Stimulated activated CD8-positive, alpha-beta memory T cell treated with anti-CD3 and anti-CD28 coated beads, Interleukin-12 subunit alpha, Interleukin-12 subunit beta, amount 100 ng/mL, for 24 hours (primary cell): ENCODE results near the gene ZNF823.
"Not testable (repeated sequence)": the region's sequence is repeated elsewhere in the genome, so short reads cannot be mapped to it uniquely, and the experiment has no call there.

Experiments
- DNase-seq: peaks from one replicate; pipeline ENCODE4 v3.0.0-alpha.2; 2020; ENCODE audit errors: extremely low read depth

The ZNF823 gene

DNA sequence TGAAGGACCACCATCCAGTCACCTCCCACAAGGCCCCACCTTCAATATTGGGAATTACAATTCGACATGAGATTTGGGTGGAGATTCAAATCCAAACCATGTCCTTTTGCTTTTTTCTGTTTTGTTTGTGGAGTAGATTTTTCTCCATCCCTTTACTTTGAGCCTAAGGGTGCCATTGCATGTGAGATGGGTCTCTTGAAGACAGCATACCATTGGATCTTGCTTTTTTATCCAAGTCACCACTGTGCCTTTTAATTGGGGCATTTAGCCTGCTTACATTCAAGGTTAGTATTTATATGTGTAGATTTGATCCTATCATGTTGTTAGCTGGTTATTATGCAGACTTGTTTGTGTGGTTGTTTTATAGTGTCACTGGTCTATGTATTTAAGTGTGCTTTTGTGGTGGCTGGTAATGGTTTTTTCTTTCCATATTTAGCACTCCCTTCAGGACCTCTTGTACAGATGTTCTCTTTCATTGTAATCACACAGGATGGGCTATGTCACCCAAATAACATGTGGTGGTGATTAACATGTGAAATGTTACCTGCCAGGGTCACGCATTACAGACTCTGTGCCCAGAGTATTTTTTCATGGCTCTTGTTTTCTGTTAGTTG, 58.0 kb downstream of the ZNF823 start:
- DNase-seq = no peak

DNA sequence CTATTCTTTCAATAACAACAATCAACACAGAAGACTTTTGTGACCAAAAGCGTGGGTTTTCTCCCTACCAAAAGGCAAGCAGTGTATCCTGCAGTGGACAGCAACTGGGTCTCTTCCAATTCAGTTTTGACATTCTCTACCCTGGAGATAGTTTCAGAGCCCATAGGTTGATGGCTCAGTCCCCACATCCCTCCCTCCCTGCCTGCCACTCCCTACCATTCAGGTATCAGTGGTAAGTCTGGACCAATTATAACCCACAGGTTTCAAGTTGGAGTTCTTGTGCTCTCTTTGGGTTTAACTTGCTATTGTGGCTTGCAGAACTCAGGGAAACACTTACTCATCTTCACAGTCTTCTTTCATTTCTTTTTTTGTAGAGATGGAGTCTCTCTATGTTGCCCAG, 60.2 kb downstream of the ZNF823 start:
- no peak for DNase-seq

DNA sequence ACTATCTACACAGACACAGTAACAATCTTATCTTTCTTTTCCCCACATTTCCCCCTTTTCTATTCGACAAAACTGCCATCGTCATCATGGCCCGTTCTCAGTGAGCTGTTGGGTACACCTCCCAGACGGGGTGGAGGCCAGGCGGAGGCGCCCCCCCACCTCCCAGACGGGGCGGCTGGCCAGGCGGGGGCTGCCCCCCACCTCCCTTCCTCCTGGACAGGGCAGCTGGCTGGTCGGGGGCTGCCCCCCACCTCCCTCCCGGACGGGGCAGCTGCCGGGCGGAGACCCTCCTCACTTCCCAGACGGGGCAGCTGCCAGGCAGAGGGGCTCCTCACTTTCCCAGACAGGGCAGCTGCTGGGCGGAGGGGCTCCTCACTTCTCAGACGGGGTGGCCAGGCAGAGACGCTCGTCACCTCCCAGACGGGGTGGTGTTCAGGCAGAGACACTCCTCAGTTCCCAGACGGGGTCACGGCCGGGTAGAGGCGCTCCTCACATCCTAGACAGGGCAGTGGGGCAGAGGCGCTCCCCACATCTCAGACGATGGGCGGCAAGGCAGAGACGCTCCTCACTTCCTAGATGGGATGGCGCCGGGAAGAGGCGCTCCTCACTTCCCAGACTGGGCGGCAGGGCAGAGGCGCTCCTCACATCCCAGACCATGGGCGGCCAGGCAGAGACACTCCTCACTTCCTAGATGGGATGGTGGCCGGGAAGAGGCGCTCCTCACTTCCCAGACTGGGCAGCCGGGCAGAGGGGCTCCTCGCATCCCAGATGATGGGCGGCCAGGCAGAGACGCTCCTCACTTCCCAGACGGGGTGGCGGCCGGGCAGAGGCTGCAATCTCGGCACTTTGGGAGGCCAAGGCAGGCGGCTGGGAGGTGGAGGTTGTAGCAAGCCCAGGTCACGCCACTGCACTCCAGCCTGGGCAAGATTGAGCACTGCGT, 61.8 kb downstream of the ZNF823 start:
- DNase-seq = not testable (repeated sequence)

DNA sequence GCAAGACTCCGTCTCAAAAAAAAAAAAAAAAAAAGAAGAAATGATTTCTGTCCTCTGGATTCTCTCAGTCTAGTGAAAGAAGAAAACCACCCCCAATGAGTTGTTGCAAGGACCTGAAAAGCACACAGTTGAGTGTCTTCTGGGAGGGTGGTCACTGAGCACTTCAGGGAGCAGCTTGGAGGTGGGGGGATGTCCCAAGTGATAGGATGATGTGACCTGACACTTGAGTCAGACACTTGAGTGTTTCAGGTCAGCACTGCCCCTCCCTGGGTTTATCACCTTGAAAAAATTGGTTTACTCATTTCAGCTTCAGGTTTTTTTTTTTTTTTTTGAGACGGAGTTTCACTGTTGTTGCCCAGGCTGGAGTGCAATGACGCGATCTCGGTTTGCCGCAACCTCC, 63.2 kb downstream of the ZNF823 start:
- no peak for DNase-seq

DNA sequence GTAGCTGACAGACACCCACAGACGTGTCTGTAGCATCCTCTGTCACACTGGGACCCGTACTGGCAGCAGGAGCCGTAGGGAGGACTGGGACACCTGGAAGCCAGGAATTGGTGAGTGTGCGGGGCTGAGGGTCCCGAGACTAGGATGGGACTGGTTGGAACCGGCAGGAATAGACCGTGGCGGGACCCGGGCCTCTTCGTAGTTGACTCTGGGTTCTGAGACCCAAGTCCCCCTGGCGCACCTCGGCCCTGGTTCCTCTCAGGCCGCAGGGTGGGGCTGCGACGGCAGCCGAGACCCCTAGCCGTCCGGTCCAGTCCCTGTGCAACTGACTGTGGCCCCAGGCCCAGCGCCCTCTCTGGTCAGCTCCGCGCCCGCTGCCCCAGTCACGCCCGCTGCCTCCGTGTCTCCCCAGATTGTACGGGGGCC, 64.7 kb downstream of the ZNF823 start:
- DNase-seq = no peak

DNA sequence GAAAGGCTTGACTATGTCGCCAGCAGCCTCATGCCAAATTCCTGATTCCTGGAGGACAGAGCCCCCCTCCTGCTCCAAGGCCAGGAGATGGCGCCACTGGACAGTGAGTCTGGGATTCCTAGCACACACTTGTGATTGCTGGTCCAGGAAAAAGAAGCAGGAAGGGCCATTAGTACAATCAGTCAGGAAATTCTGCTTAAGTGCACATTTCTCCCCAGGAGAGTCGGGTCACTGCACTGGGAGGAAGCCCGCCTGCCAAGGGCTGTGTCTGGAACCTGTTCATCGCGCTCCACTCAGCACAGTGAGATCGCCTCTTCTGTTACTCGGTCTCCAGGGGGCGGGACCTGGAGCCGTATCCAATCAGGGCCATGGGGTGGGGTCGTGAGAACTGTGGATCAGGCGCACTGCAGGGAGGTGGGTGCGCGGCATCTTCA, 65.1 kb downstream of the ZNF823 start:
- no peak for DNase-seq
